ENCODE results near the gene ATP9A.

ATP9A gene

GRCh38 chr20:51578145-51578459, 190.1 kb downstream of the ATP9A start:
- Histone ChIP-seq H3K4me2 (no peak overlapping the region), H3K4me1 (peaks cover 0 to 8% (median 0%) of the 10 kb centered on the region in 10 experiments; a peak in 3 of 20 replicates), H3K9me3 (replicated peaks in 1 of 11) (peaks cover 0 to 15% (median 5%) of the 10 kb centered on the region in 11 experiments; a peak in 8 of 22 replicates), H3K4me3 (no peak overlapping the region), H3K36me3 (no peaks in the 10 kb centered on the region), H3K27ac (no peak overlapping the region), H4K20me1 (no peaks in the 10 kb centered on the region), H3K27me3 (no peaks in the 10 kb centered on the region), H3K9ac (no peak overlapping the region)
- TF ChIP-seq Cebpa-rat (IDR thresholded peaks at IDR 0.05): no peak

GRCh38 chr20:51577432-51578144, 190.6 kb downstream of the ATP9A start:
- H3K4me1 ChIP-seq: peaks cover 0 to 8% (median 0%) of the 10 kb centered on the region in 10 experiments; a peak in 3 of 20 replicates
- no peak overlapping the region for H3K4me3 ChIP-seq
- H4K20me1 ChIP-seq: no peaks in the 10 kb centered on the region
- TF ChIP-seq Cebpa-rat (IDR thresholded peaks at IDR 0.05): no peak
- no peak overlapping the region for H3K27ac ChIP-seq
- H3K9ac ChIP-seq: no peak overlapping the region
- no peaks in the 10 kb centered on the region for H3K27me3 ChIP-seq
- peaks cover 0 to 15% (median 5%) of the 10 kb centered on the region in 11 experiments; a peak in 8 of 22 replicates for H3K9me3 ChIP-seq (replicated peaks in 1 of 11)
- no peak overlapping the region for H3K4me2 ChIP-seq
- H3K36me3 ChIP-seq: no peaks in the 10 kb centered on the region

- no peak overlapping the region for H3K4me2 ChIP-seq
- no peak for TF ChIP-seq Cebpa-rat (IDR thresholded peaks at IDR 0.05)
- no peak overlapping the region for H3K9ac ChIP-seq
- peaks cover 0 to 26% (median 5%) of the 10 kb centered on the region in 11 experiments; a peak in 8 of 22 replicates for H3K9me3 ChIP-seq (replicated peaks in 1 of 11)
- no peak overlapping the region for H3K4me3 ChIP-seq
- H4K20me1 ChIP-seq: no peaks in the 10 kb centered on the region
- H3K36me3 ChIP-seq: no peaks in the 10 kb centered on the region
- H3K4me1 ChIP-seq: peaks cover 0 to 8% (median 0%) of the 10 kb centered on the region in 10 experiments; a peak in 3 of 20 replicates
- no peak overlapping the region for H3K27ac ChIP-seq
- H3K27me3 ChIP-seq: no peaks in the 10 kb centered on the region
These were observed 192.7 kb downstream of the ATP9A start for GRCh38 chr20:51575486-51575885.

- Histone ChIP-seq H3K36me3 (no peaks in the 10 kb centered on the region), H3K27ac (no peak overlapping the region), H3K9ac (no peak overlapping the region), H3K4me3 (no peak overlapping the region), H3K4me2 (no peak overlapping the region), H4K20me1 (no peaks in the 10 kb centered on the region), H3K4me1 (peaks cover 0 to 7% (median 0%) of the 10 kb centered on the region in 10 experiments; a peak in 3 of 20 replicates), H3K27me3 (no peaks in the 10 kb centered on the region), H3K9me3 (replicated peaks in 1 of 11) (peaks cover 0 to 26% (median 5%) of the 10 kb centered on the region in 11 experiments; a peak in 8 of 22 replicates)
- no peak for TF ChIP-seq Cebpa-rat (IDR thresholded peaks at IDR 0.05)
These were observed 193.7 kb downstream of the ATP9A start for GRCh38 chr20:51574248-51575033.

- Histone ChIP-seq H3K4me2 (no peak overlapping the region), H3K4me1 (peaks cover 0 to 3% (median 0%) of the 10 kb centered on the region in 10 experiments; a peak in 1 of 20 replicates), H3K4me3 (no peak overlapping the region), H3K9me3 (replicated peaks in 1 of 11) (peaks cover 0 to 29% (median 9%) of the 10 kb centered on the region in 11 experiments; a peak in 10 of 22 replicates), H3K27me3 (no peaks in the 10 kb centered on the region), H4K20me1 (no peaks in the 10 kb centered on the region), H3K27ac (no peak overlapping the region), H3K36me3 (no peaks in the 10 kb centered on the region), H3K9ac (no peak overlapping the region)
- TF ChIP-seq Cebpa-rat (IDR thresholded peaks at IDR 0.05): no peak
These were observed 194.5 kb downstream of the ATP9A start for GRCh38 chr20:51573576-51574243.

- no peak overlapping the region for H3K9ac ChIP-seq
- no peaks in the 10 kb centered on the region for H3K36me3 ChIP-seq
- H3K27me3 ChIP-seq: 0 out of 22 replicates have a peak, but pooled peaks cover 0 to 4% (median 0%) of the 10 kb centered on the region in 11 experiments
- H3K9me3 ChIP-seq (replicated peaks in 1 of 11): peaks cover 0 to 36% (median 18%) of the 10 kb centered on the region in 11 experiments; a peak in 16 of 22 replicates
- no peak overlapping the region for H3K27ac ChIP-seq
- H3K4me1 ChIP-seq: 0 out of 20 replicates have a peak, but pooled peaks cover 0 to 3% (median 0%) of the 10 kb centered on the region in 10 experiments
- H4K20me1 ChIP-seq: no peaks in the 10 kb centered on the region
- H3K4me3 ChIP-seq: no peak overlapping the region
- H3K4me2 ChIP-seq: no peak overlapping the region
- TF ChIP-seq Cebpa-rat (IDR thresholded peaks at IDR 0.05): no peak
These were observed 196.8 kb downstream of the ATP9A start for GRCh38 chr20:51571460-51571794.

- TF ChIP-seq Cebpa-rat (IDR thresholded peaks at IDR 0.05): no peak
- no peak overlapping the region for H3K4me3 ChIP-seq
- H3K36me3 ChIP-seq: no peaks in the 10 kb centered on the region
- H3K27me3 ChIP-seq: peaks cover 0 to 9% (median 4%) of the 10 kb centered on the region in 11 experiments; a peak in 10 of 22 replicates
- H3K9me3 ChIP-seq (replicated peaks in 1 of 11): peaks cover 0 to 36% (median 18%) of the 10 kb centered on the region in 11 experiments; a peak in 16 of 22 replicates
- no peak overlapping the region for H3K27ac ChIP-seq
- H3K4me1 ChIP-seq: 0 out of 20 replicates have a peak, but pooled peaks cover 0 to 3% (median 0%) of the 10 kb centered on the region in 10 experiments
- H3K9ac ChIP-seq: no peak overlapping the region
- no peaks in the 10 kb centered on the region for H4K20me1 ChIP-seq
- no peak overlapping the region for H3K4me2 ChIP-seq
These were observed 197.3 kb downstream of the ATP9A start for GRCh38 chr20:51570739-51571459.
